Body of pancreas (tissue), 4 donors: Measurements from ENCODE around the gene SLC38A11. TPM values are rescaled to one million over a fixed set of nuclear protein-coding genes. Genes with fewer than 3 reads are reported as not detected.
A peak's percentile ranks its signal among the peaks of the same experiment; 100 is the strongest.

Experiments used
- ATAC-seq: fragments of 150-250 bp; one replicate; pipeline ENCODE4 v1.9.1; 2016
- DNase-seq, 4 donors: peaks; one replicate each; pipeline ENCODE4 v3.0.0-alpha.2; 2019
- H3K27ac ChIP-seq, 4 donors: fragments of 200-600 bp; sonication (generic); 1 replicate in 3 of 4; 2 replicates in 1 of 4; pipeline versions ENCODE4 v1.5.1 to v1.6.1; 2016 to 2019; ENCODE audit warnings: mild to moderate bottlenecking in 1 of 4, mixed read lengths in 1 of 4, moderate library complexity in 1 of 4
- H3K27me3 ChIP-seq, 2 donors: fragments of 200-600 bp; sonication (generic); one replicate each; pipeline ENCODE4 v1.6.0; 2016; ENCODE audit warnings: mild to moderate bottlenecking in 1 of 2
- H3K36me3 ChIP-seq, 2 donors: fragments of 200-600 bp; sonication (generic); replicated peaks in 1 of 2; 2 replicates each; pipeline ENCODE4 v1.5.1; 2016; ENCODE audit warnings: low read depth in 2 of 2; ENCODE audit not compliant: insufficient read depth in 1 of 2
- H3K4me1 ChIP-seq: fragments of 200-600 bp; sonication (generic); one replicate; pipeline ENCODE4 v1.6.0; 2016
- H3K4me3 ChIP-seq, 2 donors: fragments of 200-600 bp; sonication (generic); 1 replicate in 1 of 2; 2 replicates in 1 of 2; pipeline ENCODE4 v1.5.1; 2016 to 2019
- H3K9me3 ChIP-seq, 3 donors: fragments of 200-600 bp; sonication (generic); 1 replicate in 2 of 3; 2 replicates in 1 of 3; pipeline ENCODE4 v1.5.1; 2016
- CTCF ChIP-seq, 7 experiments: fragments of 450-650 bp in 4 of 7; fragments of 200-600 bp in 3 of 7; sonication (generic) in 3 of 7; IDR thresholded peaks; one replicate each; pipeline ENCODE4 v1.5.1; 2016 to 2019; ENCODE audit warnings: antibody characterized with exemption in 7 of 7
- POLR2A ChIP-seq, 3 donors: fragments of 450-650 bp; IDR thresholded peaks; one replicate each; pipeline ENCODE4 v1.6.1; 2016; ENCODE audit warnings: antibody characterized with exemption in 3 of 3, mild to moderate bottlenecking in 2 of 3
- WGBS, 2 donors: methylation state at CpG; one replicate each; pipeline ENCODE4 v1.1.5; 2017; 5-methylcytosine and 5-hydroxymethylcytosine counted together
- intact Hi-C: fragments of 100-400 bp; cut with DNase I; formaldehyde crosslinking; loops from one replicate; pipeline ENCODE4 v1.15.1; 2023
- total RNA-seq, 2 donors: library from RNA; depleted of rRNA; stranded (reverse); fragments of >200 nt; gene quantifications; one replicate each; pipeline ENCODE4 v1.1.0, GENCODE V29; 2016

The SLC38A11 gene
- total RNA-seq, 2 donors from 2014 or later = 1.6 to 2.9 TPM

- Histone ChIP-seq H3K27ac (no peak overlapping the region), H3K36me3 (no peaks in the 10 kb centered on the region), H3K4me3 (no peak overlapping the region), H3K27me3 (no peaks in the 10 kb centered on the region), H3K9me3 (no peaks in the 10 kb centered on the region), H3K4me1 (peaks cover 7% of the 10 kb centered on the region)
- DNase-seq (no peak), ATAC-seq (no peak)
- WGBS, 2 donors = 66 to 76% methylated on average over 3 of the region's 3 CpGs
- intact Hi-C loops = no loop called here
- no peak for TF ChIP-seq POLR2A (IDR thresholded peaks at IDR 0.05)
- TF ChIP-seq CTCF (IDR thresholded peaks at IDR 0.05) = no peak
These were observed 2.0 kb downstream of the SLC38A11 start for GRCh38 chr2:164953279-164953678.

DNA sequence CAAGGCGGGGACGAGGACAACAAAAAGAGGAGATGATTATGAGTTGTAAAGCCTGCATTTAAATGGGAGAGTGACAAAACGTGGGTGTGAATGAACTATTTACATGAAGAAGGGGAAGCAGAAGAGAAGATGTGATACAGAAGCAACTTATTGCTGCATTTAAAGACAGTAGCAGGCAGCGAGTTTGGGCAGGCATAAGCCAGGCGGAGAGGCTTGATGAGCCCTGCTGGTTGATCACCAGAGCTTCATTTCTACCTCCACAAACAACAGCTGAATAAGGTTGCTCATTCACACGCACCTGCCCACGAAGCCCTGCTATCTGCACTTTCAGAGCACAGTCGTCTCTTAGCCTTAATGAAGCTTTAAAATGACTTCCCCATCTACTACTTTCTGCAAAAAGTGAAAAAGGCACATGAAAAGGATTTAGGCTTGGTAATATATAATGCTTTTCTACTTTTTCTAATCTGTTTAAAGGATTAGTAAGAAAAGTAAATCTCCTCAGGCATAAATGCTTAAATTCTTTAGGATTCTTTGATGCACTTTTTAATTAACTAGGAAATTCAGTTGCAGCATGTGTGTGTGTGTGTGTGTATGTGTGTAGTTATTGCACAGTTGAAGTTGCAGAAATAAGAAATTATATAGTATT lies 3.1 kb downstream of the SLC38A11 start:
- no peak for ATAC-seq
- Histone ChIP-seq H3K4me3 (no peak overlapping the region), H3K27ac (no peak overlapping the region), H3K9me3 (no peaks in the 10 kb centered on the region), H3K36me3 (no peaks in the 10 kb centered on the region), H3K27me3 (no peaks in the 10 kb centered on the region), H3K4me1 (peaks cover 7% of the 10 kb centered on the region)
- TF ChIP-seq POLR2A (IDR thresholded peaks at IDR 0.05) (no peak), CTCF (IDR thresholded peaks at IDR 0.05) (no peak)
- no peak for DNase-seq
- WGBS, 2 donors = 80 to 81% methylated on average over 8 of the region's 8 CpGs
- intact Hi-C loops = no loop called here

DNA sequence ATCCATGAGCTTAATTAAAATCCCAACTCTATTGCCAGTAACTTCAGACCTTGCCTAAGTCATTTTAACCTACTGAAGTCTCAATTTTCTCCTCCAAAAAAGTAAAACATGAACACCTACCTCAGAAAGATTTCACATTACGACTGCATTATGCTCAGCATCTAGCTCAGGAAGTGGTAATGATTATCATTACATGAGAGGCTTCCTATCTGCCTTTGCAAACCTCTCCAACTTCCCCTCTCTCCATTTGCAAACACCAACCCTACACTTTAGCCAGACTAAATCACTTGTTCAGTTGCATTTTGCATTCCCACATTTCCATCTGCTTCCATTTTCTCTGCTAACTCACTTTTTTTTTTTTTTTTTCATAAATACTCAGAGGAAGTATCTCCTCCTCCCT lies 6.8 kb downstream of the SLC38A11 start:
- no peaks in the 10 kb centered on the region for H3K36me3 ChIP-seq
- ATAC-seq (no peak), DNase-seq (no peak)
- no peak overlapping the region for H3K27ac ChIP-seq
- no peaks in the 10 kb centered on the region for H3K9me3 ChIP-seq
- intact Hi-C loops = no loop called here
- H3K4me1 ChIP-seq = peaks cover 22% of the 10 kb centered on the region
- WGBS, 2 donors = 87% methylated on average over 1 of the region's 1 CpG
- no peak overlapping the region for H3K4me3 ChIP-seq
- H3K27me3 ChIP-seq = no peaks in the 10 kb centered on the region
- TF ChIP-seq CTCF (IDR thresholded peaks at IDR 0.05) = no peak
- TF ChIP-seq POLR2A (IDR thresholded peaks at IDR 0.05) = no peak

GRCh38 chr2:164947281-164947680 lies 8.0 kb downstream of the SLC38A11 start:
- no peaks in the 10 kb centered on the region for H3K9me3 ChIP-seq
- H3K4me3 ChIP-seq = no peak overlapping the region
- ATAC-seq = no peak
- TF ChIP-seq POLR2A (IDR thresholded peaks at IDR 0.05) = no peak
- TF ChIP-seq CTCF (IDR thresholded peaks at IDR 0.05) = no peak
- H3K27me3 ChIP-seq = no peaks in the 10 kb centered on the region
- H3K4me1 ChIP-seq = peaks cover 30% of the 10 kb centered on the region
- 80 to 94% methylated on average over 7 of the region's 7 CpGs for WGBS, 2 donors
- no peaks in the 10 kb centered on the region for H3K36me3 ChIP-seq
- no peak for DNase-seq
- H3K27ac ChIP-seq = no peak overlapping the region
- intact Hi-C loops = no loop called here

DNA sequence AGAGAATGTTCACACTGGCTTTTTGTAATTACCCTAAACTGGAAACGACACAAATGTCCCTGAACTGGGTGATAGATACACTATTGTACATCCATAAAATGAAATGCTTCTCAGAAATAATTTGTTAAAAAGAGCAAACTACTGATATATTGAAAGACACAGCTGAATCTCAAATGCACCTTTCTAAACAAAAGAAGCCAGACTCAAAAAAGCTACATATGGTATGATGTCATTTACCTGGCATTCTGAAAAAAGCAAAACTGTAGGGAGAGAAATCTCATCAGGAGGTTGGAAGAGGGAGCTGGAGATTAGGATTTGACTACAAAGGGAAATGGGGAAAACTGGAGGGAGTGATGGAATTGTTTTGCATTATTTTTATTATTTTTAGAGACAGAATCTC lies 12.0 kb downstream of the SLC38A11 start:
- TF ChIP-seq POLR2A (IDR thresholded peaks at IDR 0.05) = no peak
- intact Hi-C loops = no loop called here
- WGBS, 2 donors = 36 to 56% methylated on average over 1 of the region's 1 CpG
- peak overlapping the region in 3 of 4 donors; percentile 1 to 44 (median 10) for H3K27ac ChIP-seq
- H3K27me3 ChIP-seq = no peaks in the 10 kb centered on the region
- H3K36me3 ChIP-seq = no peaks in the 10 kb centered on the region
- H3K4me3 ChIP-seq = no peak overlapping the region
- H3K9me3 ChIP-seq = no peaks in the 10 kb centered on the region
- ATAC-seq = peak; percentile 52
- H3K4me1 ChIP-seq = peaks cover 25% of the 10 kb centered on the region
- DNase-seq = no peak
